ENCODE results near the gene STAMBP.
"Not testable (repeated sequence)": the region's sequence is repeated elsewhere in the genome, so short reads cannot be mapped to it uniquely, and the experiment has no call there.

The STAMBP gene

DNA sequence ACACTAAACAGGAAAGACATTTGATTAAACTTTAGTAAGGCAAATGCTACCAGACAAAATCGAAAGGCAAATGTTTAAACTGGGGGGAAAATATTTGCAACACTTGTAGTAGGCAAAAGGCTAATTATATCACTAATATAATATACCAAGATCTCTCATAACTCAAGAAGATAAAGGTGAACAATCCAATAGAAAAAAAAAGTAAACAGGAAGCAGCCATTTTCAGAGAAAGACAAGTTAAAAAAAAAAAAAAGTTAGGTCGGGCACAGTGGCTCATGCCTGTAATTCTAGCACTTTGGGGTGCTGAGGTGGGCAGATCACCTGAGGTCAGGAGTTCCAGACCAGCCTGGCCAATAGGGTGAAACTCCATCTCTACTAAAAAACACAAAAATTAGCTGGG is 59.6 kb downstream of the STAMBP start:
- no peak for DNase-seq

DNA sequence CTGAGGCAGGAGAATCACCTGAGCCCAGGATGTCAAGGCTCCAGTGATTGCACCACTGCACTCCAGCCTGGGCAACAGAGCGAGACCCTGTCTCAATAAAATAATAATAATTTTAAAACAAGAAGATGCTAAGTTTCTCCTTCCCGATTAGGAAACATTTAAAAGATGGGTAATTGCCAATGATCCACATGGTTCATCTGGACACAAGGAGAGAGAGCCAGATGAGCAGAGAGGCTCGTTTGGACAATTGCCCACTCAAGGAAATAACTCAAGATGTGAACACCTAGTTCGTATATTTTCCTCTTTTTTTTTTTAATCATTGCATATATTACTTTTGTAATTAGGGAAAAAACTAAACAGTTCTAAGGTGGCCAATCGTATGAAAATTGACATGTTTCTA is 60.4 kb downstream of the STAMBP start:
- no peak for DNase-seq

DNA sequence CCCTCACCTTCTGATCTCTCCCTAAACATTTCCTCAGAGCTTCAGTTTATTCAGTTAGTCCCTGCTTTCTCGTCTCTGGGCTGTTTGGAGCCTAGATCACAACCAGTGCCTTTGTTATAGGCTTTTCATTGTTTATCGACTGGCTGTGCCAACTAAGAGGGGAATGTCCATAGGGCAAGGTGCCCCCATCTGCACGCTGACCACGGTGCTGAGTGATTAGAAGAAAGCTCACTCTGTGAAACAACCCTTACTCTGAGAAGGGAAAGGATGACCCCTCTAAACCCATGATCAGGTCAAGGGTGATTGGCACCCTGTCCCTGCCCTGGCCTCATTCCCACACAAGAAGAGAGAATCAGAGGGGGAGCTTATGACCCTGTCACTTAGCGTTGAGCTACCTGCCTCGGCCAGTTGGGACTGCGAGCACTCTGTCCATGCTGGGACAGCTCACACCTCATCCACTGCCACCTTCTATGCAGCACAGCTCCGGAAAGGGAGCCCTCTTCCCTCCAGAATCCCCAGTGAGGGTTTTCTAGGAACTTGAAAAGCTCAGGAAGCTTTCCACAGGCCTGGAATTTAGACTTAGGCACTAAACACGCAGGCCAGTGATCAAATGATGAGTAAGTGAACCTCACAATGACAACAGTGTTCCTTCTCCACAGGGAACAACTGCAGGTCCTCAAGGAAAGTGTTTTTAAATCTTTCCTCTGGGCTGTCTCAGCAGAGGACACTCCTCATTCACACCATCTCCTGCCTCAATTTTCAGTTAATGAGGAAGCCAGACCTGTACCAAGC is 61.7 kb downstream of the STAMBP start:
- no peak for DNase-seq

DNA sequence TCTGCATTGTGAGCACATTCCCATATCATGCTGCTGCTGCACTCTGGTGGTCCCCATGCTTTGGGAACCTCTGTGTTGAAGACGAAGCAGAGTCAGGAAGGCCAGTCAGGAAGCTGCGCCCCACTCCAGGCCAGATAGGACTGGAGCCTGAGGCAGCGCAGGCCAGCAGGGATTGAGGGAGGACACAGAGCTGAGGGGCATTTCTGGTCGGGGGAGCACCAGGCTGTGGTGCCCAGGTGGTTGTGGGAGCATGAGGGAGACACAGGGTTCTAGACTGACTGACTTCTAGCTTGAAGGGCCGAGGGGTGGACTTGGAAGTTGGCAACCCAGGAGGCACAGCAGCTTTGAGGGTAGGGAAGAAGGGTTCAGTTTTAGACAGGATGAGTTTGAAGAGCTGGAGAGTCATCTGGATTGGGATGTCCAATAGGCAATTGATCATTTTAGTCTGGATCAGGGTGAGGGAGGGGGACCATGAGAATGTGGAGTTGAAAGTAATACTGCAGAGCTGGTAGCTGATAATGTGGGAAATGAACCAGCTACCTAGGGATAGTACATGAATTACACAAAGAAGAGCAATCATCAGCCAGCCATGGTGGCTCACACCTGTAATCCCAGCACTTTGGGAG is 62.6 kb downstream of the STAMBP start:
- no peak for DNase-seq

DNA sequence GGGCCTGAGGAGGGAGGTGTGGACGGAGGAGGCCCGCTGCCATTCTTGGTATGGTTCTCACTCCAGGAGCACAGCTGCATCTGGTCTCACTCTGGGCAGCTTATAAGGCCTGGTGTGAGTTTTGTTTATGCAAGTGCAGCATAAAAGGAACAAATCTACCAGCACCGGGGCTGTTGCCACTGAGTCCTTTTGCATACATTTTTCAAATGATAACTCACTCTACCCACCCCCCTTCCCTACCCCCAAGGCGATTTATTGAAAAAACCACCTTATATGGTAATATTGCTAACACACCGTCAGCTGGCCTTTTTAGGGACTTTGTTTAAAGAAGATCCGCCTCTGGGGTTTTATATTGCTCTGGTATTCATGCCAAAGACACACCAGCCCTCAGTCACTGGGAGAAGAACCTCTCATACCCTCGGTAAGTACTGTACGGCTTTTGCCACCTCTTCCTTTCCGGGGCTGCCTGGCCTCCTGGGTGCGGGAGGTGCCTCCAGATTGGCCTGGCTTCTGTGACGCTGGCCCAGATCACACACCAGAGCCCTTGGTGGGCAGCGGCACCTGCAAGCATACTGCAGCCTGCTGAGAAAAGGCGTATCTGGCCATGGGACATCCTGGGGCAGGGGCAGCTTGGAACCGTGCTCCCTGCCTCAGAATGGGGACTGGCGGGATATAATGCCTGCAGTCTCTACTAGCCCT is 64.0 kb downstream of the STAMBP start, which contains the start of gene ACTG2:
Gene ACTG2 (plus strand): TSS at position 378 of the 699 bp plus-strand sequence. CDS start 8,304 bp downstream, outside the sequence.
- no peak for DNase-seq

DNA sequence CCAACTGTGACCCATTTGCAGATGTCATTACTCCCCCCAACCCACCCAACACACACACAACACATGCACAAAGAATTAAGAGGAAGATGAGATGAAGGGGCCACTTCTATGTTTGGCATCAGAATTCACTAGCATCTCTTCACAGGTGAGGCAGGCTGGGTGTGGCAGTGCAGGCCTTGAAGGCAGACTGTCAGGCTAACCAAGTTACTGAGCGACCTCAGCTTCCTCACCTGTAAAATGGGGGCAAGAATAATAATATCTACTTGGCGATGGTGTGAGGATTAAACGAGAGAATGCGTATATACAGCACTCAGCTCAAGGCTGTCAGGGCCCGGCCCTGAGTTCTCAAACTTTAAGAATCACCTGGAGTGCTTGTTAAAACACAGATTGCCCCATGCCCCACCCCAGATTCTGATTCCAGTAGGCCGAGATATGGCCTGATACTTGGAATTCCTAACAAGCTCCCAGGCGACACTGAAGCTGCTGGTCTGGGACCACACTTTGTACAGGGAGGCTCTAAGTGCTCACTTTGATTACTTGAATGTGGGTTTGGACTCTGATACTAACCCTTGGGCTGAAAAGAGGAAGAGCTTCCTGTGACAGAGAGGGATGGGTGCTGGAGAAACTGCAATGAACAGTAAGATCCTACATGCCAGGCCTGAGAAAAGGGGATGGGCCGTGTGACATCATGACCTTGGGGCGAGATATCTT is 65.2 kb downstream of the STAMBP start:
- no peak for DNase-seq

DNA sequence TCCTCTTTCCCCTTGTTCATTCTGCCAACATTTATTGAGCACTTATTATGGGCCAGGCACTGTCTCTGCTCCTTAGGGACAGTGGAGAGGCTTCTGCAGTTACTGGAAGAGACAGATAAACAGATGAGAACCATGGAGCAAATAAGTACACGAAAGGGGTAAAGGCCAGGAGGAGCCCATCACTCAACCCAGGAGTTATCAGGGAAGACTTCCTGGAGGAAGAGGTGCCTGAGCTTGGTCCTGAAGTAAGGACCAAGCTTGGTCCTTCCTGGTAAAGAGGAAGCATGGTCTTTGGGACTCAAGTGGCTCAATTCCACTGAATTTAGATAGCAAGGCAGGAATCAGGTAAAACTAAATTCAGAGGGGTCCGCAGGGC is 65.7 kb downstream of the STAMBP start:
- DNase-seq, result no peak

DNA sequence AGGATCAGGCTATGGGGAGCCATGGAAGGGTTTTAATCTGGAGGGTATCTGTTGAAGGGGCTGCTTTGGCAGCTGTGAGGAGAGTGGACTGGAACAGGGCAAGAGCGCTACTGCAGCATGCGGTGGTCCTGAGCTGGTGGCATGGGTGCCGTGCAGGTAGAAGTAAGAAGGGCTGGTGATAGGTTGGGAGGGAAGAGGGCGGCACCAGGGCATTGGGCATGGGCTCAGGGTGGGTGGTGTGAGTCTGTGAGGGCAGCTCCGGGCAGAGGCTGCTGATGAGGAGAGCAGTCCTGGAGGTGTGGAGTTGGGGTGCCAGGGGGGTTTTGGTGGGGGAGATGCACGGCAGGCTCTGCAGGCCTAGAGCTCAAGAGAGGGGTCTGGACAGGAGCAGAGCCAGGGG is 66.1 kb downstream of the STAMBP start:
- DNase-seq, result no peak

DNA sequence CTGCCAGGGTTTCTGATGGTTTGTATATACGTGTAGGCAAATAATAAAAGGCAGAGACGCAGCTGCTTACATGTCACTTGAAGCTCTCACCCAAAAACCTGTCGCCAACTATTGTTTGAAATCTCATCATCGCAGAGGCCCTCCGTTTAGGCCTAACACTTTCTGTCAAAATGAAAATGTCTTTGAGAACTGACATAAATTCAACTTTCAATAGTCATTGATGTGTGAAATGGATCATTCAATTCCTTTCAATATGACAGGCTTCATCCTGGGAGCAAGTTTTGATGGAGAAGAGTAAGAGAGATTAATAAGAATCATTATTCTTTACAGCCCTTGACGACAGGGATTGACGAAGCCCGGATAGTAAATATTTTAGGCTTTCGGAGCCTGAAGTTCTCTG is 66.7 kb downstream of the STAMBP start:
- no peak for DNase-seq

DNA sequence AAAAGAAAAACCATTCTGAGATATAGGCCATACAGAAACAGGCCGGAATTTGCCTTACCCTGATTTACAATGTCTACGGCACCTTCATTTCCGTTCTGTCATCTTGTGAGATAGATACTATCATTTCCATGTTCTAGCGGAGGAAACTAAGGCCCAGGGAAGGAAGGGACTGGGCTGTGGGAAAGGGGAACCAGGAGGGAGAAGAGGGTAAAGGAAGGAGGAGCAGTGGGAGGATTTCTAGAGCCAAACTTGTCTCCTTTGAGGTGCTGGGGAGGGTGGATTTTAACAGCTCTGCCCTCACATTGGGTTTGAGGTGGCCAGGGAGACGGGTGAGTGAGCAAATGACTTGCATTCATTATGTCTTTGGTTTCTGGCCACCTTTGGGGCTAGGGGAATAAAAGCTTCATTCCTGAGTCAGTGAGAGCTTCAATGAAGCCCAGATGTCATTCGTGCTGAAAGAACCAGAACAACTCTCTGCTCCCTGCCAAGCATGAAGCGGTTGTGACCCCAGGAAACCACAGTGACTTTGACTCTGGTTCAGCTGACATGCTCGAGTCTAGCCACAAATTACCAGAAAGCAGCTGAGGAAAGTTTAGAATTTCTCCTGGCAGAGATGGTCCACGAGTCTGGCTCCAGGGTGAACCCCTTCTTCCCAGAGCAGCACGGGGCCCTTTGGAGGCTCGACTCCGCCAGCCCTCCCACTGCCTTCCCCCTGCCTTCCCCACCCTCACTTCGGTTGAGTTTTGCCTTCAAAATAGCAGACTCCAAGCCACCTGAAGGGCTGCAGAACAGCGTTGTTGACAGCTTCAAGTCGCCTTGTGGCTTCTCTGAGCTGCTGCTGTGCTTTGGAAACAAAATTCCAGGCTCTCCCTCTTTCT is 67.8 kb downstream of the STAMBP start:
- no peak for DNase-seq

DNA sequence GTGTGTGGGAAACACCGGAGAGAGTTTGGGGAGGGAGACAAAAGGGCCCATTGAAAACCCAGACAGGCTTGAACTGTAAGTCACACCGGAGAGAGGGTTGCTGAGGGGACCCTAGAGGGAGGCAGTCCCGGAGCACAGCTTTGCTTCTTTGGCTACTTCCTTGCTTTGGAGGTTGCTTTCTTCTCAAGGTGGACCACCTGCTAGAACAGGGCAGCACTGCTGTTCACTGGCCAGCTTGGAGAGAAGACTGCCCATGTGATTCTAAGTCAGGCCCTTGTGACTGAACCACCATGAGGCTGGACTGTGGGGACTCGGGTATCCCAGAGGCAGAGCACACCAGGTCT is 68.5 kb downstream of the STAMBP start:
- no peak for DNase-seq

DNA sequence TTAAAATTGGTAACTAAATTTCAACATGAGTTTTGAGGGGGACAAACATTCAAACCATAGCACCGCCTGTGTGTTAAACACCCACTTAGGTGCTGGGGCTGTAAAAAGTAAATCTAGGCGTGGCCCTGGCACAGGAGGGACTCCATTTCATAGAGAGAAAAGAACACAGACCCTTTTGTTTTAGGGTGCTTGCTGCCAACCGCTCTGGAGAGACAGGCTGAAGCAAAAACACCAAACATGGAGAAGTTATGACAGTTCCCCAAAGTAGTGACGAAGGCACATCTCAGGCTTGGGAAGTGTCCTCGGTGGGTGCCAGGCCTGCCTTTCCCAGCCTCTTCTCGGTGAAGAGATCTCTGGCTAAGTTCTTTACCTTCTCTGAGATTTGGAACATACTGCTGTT is 69.2 kb downstream of the STAMBP start:
- no peak for DNase-seq

DNA sequence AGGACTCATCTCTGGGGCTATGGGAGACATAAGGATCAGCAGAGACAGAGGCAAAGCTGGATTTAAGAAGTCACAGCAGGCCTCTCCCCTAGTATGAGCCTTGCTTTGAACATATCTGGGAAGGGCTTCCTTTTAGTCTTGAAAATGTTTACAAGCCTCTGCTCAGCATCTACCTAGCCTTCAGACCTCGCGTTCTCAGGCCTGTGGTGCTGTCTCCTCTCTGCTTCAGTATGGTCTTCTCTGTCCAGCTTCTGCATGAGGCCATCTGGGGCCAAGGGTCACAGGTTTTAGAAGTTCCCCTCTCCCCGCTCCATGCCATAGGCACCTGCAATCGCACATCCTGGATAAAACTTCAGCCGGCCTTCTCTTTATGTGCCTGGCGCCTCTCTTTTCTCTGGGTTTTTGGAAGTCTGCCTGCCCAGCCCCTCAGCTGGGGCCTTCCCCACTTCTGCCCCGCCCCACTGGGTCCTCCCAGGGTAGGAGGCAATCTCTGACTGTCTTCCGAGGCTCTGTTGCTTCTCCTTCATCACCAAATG is 71.1 kb downstream of the STAMBP start:
- no peak for DNase-seq

DNA sequence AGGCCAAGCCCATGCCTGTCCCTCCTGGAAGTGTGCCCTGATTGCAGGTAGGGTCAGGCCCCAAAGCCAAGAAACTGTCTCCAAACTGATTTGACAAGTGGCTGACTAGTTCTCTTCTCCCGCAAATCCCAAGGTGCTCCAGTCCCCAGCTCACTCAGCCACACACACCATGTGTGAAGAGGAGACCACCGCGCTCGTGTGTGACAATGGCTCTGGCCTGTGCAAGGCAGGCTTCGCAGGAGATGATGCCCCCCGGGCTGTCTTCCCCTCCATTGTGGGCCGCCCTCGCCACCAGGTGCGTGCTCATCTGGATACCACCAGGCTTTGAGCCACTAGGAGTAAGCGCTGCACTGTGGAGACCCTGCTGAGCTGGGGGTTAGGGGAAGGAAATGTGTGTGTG is 72.4 kb downstream of the STAMBP start:
- DNase-seq, result no peak

DNA sequence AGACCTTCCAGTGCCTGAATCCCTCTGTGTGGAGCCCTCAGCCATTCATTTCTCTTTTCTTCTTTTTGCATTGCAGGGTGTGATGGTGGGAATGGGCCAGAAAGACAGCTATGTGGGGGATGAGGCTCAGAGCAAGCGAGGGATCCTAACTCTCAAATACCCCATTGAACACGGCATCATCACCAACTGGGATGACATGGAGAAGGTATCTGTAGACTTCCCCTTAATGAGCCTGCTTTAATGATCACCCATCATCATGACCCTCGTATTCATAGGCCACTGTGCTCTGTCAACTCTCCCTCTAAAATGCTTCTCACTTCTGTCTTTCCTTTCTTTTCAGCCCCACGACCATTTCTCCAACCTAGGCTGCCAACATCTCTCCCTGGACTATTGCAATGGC is 73.5 kb downstream of the STAMBP start:
- DNase-seq, result no peak

DNA sequence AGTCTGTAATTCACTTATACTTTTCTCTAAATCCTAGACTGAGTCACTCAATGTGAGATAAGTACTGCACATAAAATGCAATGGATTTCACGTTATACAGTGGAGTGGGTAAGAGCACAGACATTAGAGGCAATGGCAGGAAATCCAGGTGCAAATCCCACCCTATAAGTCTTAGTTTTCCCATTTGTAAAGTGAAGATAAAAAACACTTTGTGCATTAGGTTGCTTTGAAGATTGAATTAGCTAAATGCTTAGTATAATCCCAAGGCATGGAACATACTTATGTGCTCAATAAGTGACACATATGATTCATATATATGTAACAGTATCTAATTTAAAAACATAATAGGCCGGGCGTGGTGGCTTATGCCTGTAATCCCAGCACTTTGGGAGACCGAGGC is 74.6 kb downstream of the STAMBP start:
- no peak for DNase-seq

DNA sequence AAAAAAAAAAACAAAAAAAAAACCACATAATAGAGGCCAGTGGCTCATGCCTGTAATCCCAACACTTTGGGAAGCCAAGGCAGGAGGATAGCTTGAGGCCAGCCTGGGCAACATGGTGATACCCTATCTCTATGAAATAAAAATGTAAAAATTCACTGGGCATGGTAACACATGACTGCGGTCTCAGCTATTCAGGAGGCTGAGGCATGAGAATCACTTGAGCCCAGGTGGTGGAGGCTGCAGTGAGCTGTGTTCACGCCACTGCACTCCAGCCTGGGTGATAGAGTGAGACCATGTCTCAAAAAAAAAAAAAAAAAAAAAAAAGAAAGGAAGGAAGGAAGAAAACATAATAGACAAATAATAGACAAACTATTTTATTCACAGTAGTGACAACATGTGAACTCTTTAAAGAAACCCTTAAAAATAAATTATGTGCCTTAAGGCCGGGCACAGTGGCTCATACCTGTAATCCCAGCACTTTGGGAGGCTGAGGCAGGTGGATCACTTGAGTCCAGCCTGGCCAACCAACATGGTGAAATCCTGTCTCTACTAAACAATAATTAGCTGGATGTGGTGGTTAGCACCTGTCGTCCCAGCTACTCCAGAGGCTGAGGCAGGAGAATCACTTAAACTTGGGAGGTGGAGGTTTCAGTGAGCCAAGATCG is 75.3 kb downstream of the STAMBP start:
- DNase-seq, result not testable (repeated sequence)

DNA sequence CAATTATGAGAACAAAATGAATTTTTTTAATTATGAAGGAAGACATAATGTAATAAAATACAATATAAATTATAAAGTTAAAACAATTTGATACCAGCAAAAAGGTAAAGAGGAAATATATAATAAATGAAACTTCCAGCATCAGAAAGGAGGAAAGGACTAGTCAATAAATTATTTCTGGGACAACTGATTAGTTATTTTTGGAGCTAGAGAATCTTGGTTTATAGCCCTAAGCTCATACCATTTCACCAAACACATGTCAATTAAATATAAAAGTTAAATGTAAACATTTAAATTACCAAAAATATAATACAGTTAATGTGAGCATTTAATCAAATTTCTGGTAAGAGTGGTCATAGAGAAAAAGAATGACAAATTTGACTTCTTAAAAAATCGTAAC is 76.2 kb downstream of the STAMBP start:
- DNase-seq, result no peak

DNA sequence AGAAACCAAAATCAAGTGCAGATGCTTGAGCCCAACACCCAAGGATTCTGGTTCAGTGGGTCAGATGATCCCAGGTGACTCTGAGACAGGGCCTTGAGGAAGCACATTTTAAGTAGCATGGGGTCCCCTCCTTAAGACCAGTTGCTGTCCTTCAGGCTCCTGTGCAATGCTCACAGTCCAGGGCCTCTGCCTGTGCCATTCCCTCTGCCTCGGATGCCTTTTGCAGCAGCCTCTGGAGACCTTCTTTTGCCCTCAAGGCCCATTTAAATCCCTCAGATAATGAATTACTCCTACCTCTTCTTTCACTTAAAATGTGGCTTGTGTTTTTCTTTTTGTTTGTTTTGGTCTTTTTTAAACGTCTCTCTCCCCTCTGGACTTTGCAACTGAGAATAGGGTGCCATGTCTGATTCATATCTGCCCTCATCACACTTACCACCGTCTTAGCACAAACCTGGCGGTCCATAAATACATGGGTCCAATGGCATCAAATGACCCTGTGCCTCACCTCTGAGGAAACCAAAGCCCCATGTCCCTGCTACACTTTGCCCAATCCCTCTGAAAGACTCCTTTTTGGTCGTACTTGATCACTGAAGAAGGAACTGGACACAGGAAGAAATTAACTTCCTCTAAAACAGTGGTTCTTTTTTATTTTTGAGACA is 78.2 kb downstream of the STAMBP start:
- no peak for DNase-seq

DNA sequence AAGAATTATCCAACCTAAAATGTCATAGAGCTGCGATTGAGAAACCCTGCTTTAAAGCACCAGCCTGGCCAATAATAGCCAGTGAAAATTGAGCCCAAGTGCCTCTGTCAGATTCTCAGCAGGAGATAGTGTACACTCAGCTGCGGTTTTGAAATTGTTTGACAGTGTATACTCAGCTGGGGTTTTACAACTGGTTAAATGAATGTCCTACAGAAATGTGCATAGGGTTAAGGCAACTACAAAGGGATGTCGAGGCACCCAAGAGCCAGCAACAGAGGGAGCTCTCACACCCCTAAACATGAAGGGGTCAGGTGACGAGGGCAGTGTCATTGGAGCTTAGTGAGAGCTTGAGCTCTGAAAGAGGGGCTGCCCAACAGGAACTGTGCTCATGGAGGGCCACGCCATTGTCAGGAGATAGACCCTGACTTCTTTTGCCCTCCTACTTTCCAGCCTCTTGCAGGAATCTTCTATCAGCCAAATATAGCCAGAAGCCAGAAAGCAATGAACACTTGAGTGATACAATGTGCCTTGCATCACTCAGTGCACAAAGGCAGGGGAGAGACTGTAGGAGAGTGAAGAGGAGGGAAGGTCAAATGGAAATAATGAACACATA is 79.2 kb downstream of the STAMBP start:
- no peak for DNase-seq

All from islet precursor cell (in vitro differentiated cells).